Measurements from ENCODE around the gene LRFN5. TPM values are rescaled to one million over a fixed set of nuclear protein-coding genes. Genes with fewer than 3 reads are reported as not detected.
A peak's percentile ranks its signal among the peaks of the same experiment; 100 is the strongest.

Gene LRFN5
- total and polyA plus RNA-seq, 2 of the 13 experiments (the other 11 are each of a cell fraction or from before 2014, with no cell fraction given) = not detected

GRCh38 chr14:41662780-41663472 lies 56.2 kb downstream of the LRFN5 start (continued):
- no peak for TF ChIP-seq TCF12 (IDR thresholded peaks at IDR 0.05)
- no peak for TF ChIP-seq TCF12 (CRISPR knock-in tag; IDR thresholded peaks at IDR 0.05)
- no peak for TF ChIP-seq FOXA1 (IDR thresholded peaks at IDR 0.05)
- TF ChIP-seq FOXA1 (CRISPR knock-in tag; IDR thresholded peaks at IDR 0.05) = no peak; the same call in none of the 2 replicates
- no peak for TF ChIP-seq KDM5A (IDR thresholded peaks at IDR 0.05; ENCODE audit: borderline replicate concordance, low read length)
- TF ChIP-seq RNF219 (CRISPR knock-in tag; IDR thresholded peaks at IDR 0.05) = no peak
- TF ChIP-seq BRF2 (CRISPR knock-in tag; IDR thresholded peaks at IDR 0.05) = no peak
- no peak for TF ChIP-seq ELF4 (CRISPR knock-in tag; IDR thresholded peaks at IDR 0.05; ENCODE audit: borderline replicate concordance)
- TF ChIP-seq SRF (IDR thresholded peaks at IDR 0.05; ENCODE audit: low read depth, low read length) = no peak
- TF ChIP-seq ZNF605 (CRISPR knock-in tag; IDR thresholded peaks at IDR 0.05) = no peak
- TF ChIP-seq XRCC5 (optimal IDR thresholded peaks at IDR 0.05; ENCODE audit: low read length) = no peak
- no peak for TF ChIP-seq ZNF644 (CRISPR knock-in tag; IDR thresholded peaks at IDR 0.05; ENCODE audit: low read depth)
- no peak for TF ChIP-seq ZNF878 (CRISPR knock-in tag; IDR thresholded peaks at IDR 0.05)
- no peak for TF ChIP-seq ZNF775 (CRISPR knock-in tag; IDR thresholded peaks at IDR 0.05; ENCODE audit: borderline replicate concordance)
- no peak for TF ChIP-seq ZNF281 (CRISPR knock-in tag; IDR thresholded peaks at IDR 0.05; ENCODE audit: borderline replicate concordance)
- peak; percentile 59; the same call in 1 of the 2 replicates for TF ChIP-seq PPARG (CRISPR knock-in tag; conservative IDR thresholded peaks at IDR 0.05)
- no peak for TF ChIP-seq THAP8 (CRISPR knock-in tag; IDR thresholded peaks at IDR 0.05; ENCODE audit: borderline replicate concordance)
- no peak for TF ChIP-seq TFDP2 (CRISPR knock-in tag; IDR thresholded peaks at IDR 0.05)
- TF ChIP-seq SALL2 (CRISPR knock-in tag; IDR thresholded peaks at IDR 0.05) = no peak
- no peak; the same call in 1 of the 2 replicates for TF ChIP-seq ZNF431 (CRISPR knock-in tag; IDR thresholded peaks at IDR 0.05; ENCODE audit: borderline replicate concordance, low read depth)
- TF ChIP-seq ZBTB3 (CRISPR knock-in tag; IDR thresholded peaks at IDR 0.05; ENCODE audit: borderline replicate concordance, low read depth) = no peak
- no peak for TF ChIP-seq ETV6 (CRISPR knock-in tag; conservative IDR thresholded peaks at IDR 0.05)
- no peak for TF ChIP-seq ZNF598 (CRISPR knock-in tag; IDR thresholded peaks at IDR 0.05; ENCODE audit: borderline replicate concordance)

Data from HepG2 (cell line).